AG04450 (cell line): ENCODE results near the gene MEGF11. TPM values are rescaled to one million over a fixed set of nuclear protein-coding genes. Genes with fewer than 3 reads are reported as not detected.

Source experiments
- CTCF ChIA-PET: fragments of 300-600, 350-600 bp; formaldehyde crosslinking; extraction: SDS; loops from one replicate; lab custom pipeline; 2022; ENCODE audit warnings: antibody characterized with exemption, inconsistent platforms; lab: Charles Lee
- POLR2A ChIA-PET: fragments of 350-600 bp; formaldehyde crosslinking; extraction: SDS; loops from one replicate; lab custom pipeline; 2021; ENCODE audit warnings: antibody characterized with exemption, inconsistent platforms; lab: Yijun Ruan, JAX
- DNase-seq: peaks from one replicate; pipeline ENCODE4 v3.0.0-alpha.2; 2011; ENCODE audit warnings: low read depth, low spot score
- H3K27ac ChIP-seq: one replicate; pipeline ENCODE4 v1.5.1; 2012; ENCODE audit warnings: low read depth, low read length, control low read depth
- H3K27me3 ChIP-seq: one replicate; pipeline ENCODE4 v1.6.0; 2012; ENCODE audit warnings: low read length; ENCODE audit not compliant: control insufficient read depth, insufficient read depth
- H3K4me3 ChIP-seq: 2 replicates; pipeline ENCODE4 v1.5.1; 2011; ENCODE audit warnings: mild to moderate bottlenecking, low read depth, low read length, control low read depth
- H3K9me3 ChIP-seq: 2 replicates; pipeline ENCODE4 v1.5.1; 2012; ENCODE audit warnings: low read length; ENCODE audit not compliant: control insufficient read depth, insufficient read depth
- polyA plus RNA-seq: library from polyadenylated mRNA; depleted of rRNA; stranded (reverse); fragments of >200 nt; gene quantifications from 2 replicates; pipeline ENCODE4 v1.2.3, GENCODE V29; 2011
- TF ChIP-seq, protein P1 (sequence below): IDR thresholded peaks from 2 replicates; pipeline ENCODE4 v1.5.1; 2011; ENCODE audit warnings: low read depth, low read length, control low read depth, inconsistent platforms

The MEGF11 gene
- polyA plus RNA-seq, 1 experiment = not detected

DNA sequence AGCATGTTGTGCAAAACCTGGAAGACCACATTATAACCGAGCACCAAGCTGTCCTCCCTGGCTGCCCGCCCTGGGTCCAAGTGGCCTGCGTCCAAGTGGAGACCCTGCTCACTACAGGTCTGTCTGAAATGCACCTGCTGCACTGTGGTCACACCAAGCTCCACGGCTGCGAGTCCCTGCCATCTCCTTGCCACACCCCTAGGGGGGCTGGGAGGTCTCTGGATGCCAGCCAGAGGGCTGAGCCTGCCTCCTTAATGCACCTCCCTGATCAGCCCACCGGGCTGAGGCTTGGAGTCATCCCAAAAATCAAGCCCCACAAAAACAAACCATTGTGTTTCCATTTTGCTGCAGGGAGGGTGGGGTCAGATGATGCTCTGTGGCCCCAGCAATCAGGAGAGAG lies 187.1 kb downstream of the MEGF11 start:
- no peak overlapping the region for H3K27ac ChIP-seq
- ChIA-PET CTCF (no interaction called here), POLR2A (no interaction called here)
- peaks cover 24% of the 10 kb centered on the region for H3K27me3 ChIP-seq
- H3K4me3 ChIP-seq = no peak overlapping the region
- TF ChIP-seq, protein P1, sequence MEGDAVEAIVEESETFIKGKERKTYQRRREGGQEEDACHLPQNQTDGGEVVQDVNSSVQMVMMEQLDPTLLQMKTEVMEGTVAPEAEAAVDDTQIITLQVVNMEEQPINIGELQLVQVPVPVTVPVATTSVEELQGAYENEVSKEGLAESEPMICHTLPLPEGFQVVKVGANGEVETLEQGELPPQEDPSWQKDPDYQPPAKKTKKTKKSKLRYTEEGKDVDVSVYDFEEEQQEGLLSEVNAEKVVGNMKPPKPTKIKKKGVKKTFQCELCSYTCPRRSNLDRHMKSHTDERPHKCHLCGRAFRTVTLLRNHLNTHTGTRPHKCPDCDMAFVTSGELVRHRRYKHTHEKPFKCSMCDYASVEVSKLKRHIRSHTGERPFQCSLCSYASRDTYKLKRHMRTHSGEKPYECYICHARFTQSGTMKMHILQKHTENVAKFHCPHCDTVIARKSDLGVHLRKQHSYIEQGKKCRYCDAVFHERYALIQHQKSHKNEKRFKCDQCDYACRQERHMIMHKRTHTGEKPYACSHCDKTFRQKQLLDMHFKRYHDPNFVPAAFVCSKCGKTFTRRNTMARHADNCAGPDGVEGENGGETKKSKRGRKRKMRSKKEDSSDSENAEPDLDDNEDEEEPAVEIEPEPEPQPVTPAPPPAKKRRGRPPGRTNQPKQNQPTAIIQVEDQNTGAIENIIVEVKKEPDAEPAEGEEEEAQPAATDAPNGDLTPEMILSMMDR = no peak
- no peak for DNase-seq
- no peaks in the 10 kb centered on the region; the same call in 1 of the 2 replicates for H3K9me3 ChIP-seq

DNA sequence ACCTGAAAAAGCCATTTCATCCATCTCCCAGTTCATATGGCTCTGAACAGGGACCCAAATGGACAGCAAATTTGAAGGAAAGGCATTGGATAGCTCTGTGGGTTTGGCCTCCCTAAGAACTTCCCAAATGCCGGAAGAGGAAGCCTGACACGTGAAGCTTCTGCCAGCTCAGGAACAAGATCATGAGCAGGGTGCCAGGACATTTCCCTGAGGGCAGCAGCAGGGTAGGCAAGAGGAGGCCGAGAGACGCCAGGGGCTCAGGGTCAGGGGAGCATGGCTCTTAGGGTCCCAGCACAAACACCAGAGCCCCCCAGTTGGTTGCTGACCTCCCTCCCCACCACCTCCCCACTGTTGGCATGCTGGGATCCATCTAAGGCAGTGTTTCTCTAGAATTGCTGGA lies 187.5 kb downstream of the MEGF11 start:
- no peak for DNase-seq
- no peaks in the 10 kb centered on the region; the same call in 1 of the 2 replicates for H3K9me3 ChIP-seq
- POLR2A ChIA-PET = no interaction called here
- H3K27ac ChIP-seq = no peak overlapping the region
- H3K27me3 ChIP-seq = peaks cover 20% of the 10 kb centered on the region
- CTCF ChIA-PET = no interaction called here
- TF ChIP-seq, protein P1 = no peak
- no peak overlapping the region for H3K4me3 ChIP-seq

DNA sequence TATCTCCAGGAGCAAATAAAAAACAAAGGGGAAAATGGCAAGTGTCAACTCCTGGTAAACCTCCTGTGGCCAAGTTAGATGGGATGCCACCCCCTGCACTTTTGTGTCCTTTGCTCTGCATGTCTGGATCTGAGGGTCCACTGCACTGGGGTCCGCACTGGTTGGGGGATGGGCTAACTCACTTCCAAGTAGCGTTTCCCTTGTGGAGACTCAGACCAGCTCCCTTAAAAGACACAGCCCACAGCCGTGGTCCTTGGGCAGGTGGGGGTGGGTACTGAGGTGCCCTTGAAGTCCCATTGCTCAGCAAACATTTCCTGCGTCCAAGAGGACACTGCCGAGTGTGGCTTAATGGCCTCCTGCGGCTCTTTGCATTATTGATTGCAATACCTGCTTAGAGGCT lies 188.2 kb downstream of the MEGF11 start:
- Histone ChIP-seq H3K4me3 (no peak overlapping the region), H3K27me3 (peaks cover 21% of the 10 kb centered on the region), H3K27ac (no peak overlapping the region), H3K9me3 (no peaks in the 10 kb centered on the region; the same call in 1 of the 2 replicates)
- ChIA-PET POLR2A (no interaction called here), CTCF (no interaction called here)
- no peak for DNase-seq
- TF ChIP-seq, protein P1 = no peak

DNA sequence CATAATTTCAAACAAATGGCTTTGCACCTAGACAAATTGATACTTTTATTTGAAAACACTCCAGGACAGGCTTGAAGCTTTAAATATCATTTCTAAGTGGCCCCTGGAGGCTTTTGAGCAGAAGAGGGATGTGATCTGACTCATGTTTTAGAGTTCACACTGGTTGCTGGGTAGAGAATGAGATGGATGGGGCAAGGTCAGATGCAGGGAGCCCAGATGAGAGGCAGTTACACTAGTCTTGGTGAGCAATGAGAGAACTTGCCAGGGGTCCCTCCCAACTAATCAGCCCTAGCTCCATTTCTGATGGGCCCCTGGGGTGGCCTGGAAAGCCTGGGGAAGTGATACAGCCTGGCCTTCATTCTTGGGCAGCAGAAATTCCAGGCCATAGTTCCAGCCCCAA lies 190.4 kb downstream of the MEGF11 start:
- no peak for DNase-seq

DNA sequence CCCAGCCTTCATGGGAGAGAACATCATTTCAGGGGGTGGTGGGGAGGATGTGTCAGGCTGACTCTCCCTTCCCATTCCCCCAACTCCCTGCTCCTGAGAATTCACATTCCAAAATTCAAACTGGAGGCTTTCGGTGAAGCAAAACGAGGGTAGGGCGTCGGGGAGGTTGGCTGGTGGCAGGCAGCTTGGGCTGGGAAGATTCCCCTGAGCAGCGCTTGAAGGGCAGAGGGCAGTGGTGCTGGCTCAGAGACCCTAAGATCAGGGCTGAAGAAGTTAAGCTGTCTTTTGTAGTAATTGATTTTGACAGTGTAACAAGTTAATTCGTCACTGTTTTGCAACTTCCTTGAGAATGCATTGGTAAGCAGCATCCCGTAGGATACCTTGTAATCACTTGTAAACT lies 196.5 kb downstream of the MEGF11 start:
- POLR2A ChIA-PET = no interaction called here
- CTCF ChIA-PET = no interaction called here
- no peaks in the 10 kb centered on the region for H3K9me3 ChIP-seq
- H3K4me3 ChIP-seq = no peak overlapping the region
- TF ChIP-seq, protein P1 = no peak
- no peak for DNase-seq
- peaks cover 49% of the 10 kb centered on the region for H3K27me3 ChIP-seq
- H3K27ac ChIP-seq = no peak overlapping the region

More for the DNA sequence above, 190.4 kb downstream of the MEGF11 start:
- CTCF ChIA-PET = no interaction called here
- H3K9me3 ChIP-seq = no peaks in the 10 kb centered on the region; the same call in 1 of the 2 replicates
- TF ChIP-seq, protein P1 = no peak
- H3K27me3 ChIP-seq = peaks cover 25% of the 10 kb centered on the region
- no peak overlapping the region for H3K27ac ChIP-seq
- H3K4me3 ChIP-seq = no peak overlapping the region
- POLR2A ChIA-PET = no interaction called here
